SK-N-MC (cell line): Measurements from ENCODE around the gene PROK1.

ENCODE experiments used
- EZH2 ChIP-seq: fragments of 200-600 bp; sonication (generic); IDR thresholded peaks from one replicate; pipeline ENCODE4 v1.6.1; 2017; ENCODE audit warnings: antibody characterized with exemption
- FOXP2 ChIP-seq: optimal IDR thresholded peaks from 2 replicates; pipeline ENCODE3; 2011; ENCODE audit warnings: mild to moderate bottlenecking, moderate library complexity; ENCODE audit not compliant: insufficient read depth; ENCODE audit errors: extremely low read length, control extremely low read depth
- POLR2AphosphoS5 ChIP-seq: IDR thresholded peaks from 2 replicates; pipeline ENCODE4 v1.6.1; 2012; ENCODE audit warnings: mild to moderate bottlenecking, low read depth, low read length, borderline replicate concordance

GRCh38 chr1:110490791-110491451 is 40.0 kb downstream of the PROK1 start:
- TF ChIP-seq POLR2AphosphoS5 (no peak), EZH2 (no peak), FOXP2 (no peak)
